Subcutaneous preadipocyte (primary cell): ENCODE measurements around the gene CIAPIN1. TPM values are rescaled to one million over a fixed set of nuclear protein-coding genes. Genes with fewer than 3 reads are reported as not detected.

Experiments
- total RNA-seq: library from RNA; depleted of rRNA; stranded (reverse); fragments of >200 nt; gene quantifications from 2 replicates; pipeline ENCODE4 v1.2.3, GENCODE V29; 2012

CIAPIN1 gene
- total RNA-seq: 41.5 and 47.5 TPM in 2 replicates

DNA sequence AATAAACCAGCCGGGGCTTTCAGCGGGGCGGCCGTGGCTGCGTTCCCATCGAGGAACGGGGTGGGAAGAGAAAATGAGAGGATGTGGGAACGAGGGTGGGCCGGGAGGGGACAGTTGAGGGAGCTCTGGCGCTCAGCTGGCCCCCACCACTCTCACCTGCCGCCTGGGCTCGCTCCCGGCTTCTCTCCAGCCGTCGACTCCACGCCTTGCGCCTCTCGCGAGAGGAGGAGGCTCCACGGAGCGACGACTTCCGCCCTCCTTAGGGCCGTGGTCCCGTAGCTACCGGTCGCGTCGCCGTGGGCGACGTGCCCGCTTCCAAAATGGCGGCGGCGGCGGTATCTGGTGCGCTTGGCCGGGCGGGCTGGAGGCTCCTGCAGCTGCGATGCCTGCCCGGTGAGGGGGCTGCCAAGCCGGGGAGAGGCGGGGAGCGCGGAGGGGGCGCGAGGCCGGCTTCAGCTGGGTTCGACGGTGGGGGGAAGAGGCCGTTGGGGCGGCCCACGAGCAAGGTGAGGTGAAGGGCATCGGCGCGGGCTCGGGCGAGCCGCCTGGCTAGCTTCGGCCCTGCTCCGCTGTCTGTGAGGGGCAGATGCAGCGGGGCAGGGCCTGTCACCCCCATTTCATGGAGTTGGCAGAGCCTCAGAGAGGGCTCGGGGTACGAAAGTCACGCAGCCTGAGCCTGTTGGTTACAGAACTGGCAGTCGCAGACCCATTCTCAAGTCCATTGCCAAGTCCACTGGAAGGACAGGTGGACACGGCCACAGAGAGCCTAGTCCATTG is at the start of gene CIAPIN1, which contains the start of gene COQ9:
CIAPIN1 (minus strand) TSS at position 200 of the 777 bp plus-strand sequence. CDS start 6,457 bp downstream, outside the sequence.
COQ9 (plus strand) TSS at position 294 of the 777 bp plus-strand sequence; CDS start at position 321, 27 bp downstream.

DNA sequence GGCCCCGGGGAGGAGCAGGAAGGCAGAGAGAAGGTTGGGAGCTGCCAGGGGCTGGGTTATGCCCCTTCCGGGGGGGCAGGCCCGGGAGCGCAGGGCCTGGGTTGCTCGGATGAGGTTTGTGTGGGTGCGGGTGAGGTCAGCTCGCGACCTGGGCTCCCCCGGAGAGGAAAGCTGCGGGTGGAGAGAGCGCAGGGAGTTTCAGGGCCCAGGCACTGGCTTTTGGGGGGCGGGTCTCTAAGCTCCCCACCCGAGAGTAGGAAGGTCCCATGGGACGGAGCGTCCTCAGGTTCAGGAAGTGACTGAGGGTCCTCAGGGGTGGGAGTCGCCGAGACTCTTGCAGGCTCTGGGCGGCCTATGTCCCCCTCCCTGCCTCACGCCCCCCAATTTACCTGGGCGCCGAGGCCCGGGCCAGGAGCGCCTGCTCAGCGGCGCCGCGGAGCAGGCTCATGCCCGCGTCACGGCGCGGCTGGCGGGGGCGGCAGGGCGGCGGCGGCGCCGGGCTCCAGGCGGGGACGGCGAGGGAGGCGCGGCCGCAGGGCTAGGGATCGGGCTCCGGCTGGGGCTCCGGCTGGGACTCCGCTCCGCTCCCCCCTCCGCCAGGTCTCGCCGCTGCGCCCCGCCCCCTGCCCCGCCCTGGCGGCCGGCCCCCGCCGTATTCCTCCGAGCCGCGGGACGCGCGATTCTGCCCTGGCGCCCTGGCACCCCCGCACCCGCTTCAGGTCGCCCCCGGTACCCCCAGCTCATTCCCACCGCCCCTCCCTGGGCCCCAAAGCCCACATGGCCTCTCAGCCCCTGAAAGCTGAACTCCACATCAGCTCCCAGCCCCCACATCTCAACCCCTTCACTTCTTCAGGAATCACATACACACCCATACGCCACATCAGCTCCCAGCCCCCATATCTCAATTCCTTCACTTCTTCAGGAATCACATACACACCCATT is 39.0 kb upstream of the CIAPIN1 start, which contains the start of gene DOK4:
DOK4 (minus strand) TSS at position 578 of the 942 bp plus-strand sequence. CDS start 6,986 bp downstream, outside the sequence.

DNA sequence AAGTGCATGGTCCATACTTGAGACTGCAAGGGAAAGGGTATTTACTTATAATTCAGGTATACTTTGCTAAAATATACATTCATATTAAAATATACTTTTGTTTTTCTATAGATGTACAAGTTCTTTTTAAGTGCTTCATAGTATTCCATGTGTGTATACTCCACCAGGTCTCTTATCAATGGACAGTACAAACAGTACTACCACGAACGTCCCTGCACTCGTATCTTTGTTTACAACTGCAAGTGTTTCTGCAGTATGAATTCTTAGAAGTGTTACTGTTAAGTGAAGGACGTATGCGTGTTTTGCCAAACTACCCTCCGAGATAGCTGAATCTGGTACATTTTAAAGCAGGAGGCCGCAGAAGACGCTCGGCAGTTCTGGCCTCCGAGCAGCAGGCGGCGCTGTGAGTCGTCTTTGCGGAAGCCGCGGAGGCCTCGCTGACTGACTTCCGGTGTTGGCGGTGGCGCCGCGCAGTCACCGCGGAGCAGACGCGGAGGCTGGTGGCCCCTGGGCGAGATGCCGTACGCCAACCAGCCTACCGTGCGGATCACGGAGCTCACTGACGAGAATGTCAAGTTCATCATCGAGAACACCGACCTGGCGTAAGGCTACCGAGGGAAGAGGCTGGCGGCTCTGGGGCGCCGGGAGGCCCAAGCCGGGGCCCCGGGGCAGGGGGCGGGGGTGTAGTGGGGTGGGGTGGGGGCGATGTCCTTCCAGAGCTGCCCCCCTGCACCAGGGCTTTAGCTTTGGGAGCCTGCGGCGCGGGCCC is 15.2 kb upstream of the CIAPIN1 start, which contains the start of gene POLR2C:
POLR2C (plus strand) TSS at position 471 of the 769 bp plus-strand sequence; CDS start at position 517, 46 bp downstream.

DNA sequence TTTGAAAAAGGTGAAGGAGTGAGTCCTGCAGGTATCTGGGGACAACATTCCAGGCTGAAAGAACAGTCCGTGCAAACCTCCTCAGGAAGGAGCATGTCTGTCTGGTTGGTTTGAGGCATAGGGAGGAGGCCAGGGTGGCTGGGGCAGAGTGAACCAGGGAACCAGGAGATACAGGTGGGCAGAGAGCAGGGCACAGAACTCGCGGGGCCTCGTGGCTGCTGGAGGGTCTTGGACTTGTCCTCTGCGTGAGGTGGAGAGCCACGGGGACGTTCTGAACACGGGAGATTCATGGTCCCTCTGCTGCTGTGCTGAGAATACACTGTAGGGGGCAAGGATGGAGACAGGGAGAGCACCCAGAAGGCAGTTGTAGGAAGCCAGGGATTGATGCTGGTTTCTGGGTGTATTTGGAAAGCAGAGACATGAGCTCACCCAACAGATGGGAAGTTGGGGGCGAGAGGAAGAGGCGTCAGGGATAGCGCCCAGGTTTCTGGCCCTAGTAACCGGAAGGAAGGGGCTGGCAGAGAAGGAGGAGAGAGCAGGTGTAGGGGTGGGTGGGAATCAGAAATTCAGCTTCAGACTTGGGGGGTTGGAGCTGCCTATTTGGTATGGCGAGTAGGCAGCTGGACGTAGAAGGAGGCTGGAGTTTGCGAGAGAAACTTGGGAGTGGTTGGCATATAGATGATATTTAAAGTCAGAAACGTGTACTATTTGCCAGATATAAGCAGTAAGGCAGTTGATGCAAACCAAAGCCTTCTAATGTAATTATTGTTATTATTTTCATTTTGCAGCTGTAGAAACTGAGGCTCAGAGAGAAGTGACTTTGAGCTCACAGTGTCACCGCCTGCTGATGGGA is 43.0 kb downstream of the CIAPIN1 start, which contains the start of gene CCL17:
CCL17 (plus strand) TSS at position 803 of the 853 bp plus-strand sequence. CDS start 9,166 bp downstream, outside the sequence.

Other genes with a start within 250 kb of the CIAPIN1 start
- 62.8 and 76.8 TPM in 2 replicates for gene ARL2BP, start 202.1 kb downstream of the CIAPIN1 start, total RNA-seq
- under 0.01 TPM in 1 of 2 replicates, not detected in the other for gene PLLP, start 162.7 kb downstream of the CIAPIN1 start, total RNA-seq
- not detected in 2 replicates for gene CCL22, start 88.6 kb downstream of the CIAPIN1 start, total RNA-seq
- gene CX3CL1, start 74.9 kb downstream of the CIAPIN1 start, total RNA-seq: not detected in 2 replicates
- gene CCL17, start 42.6 kb downstream of the CIAPIN1 start, total RNA-seq: not detected in 2 replicates
- gene COQ9, start 94 bp upstream of the CIAPIN1 start, total RNA-seq: 44.1 and 49.3 TPM in 2 replicates
- gene POLR2C, start 15.3 kb upstream of the CIAPIN1 start, total RNA-seq: 83.4 and 98.1 TPM in 2 replicates
- 15.8 and 21.5 TPM in 2 replicates for gene DOK4, start 39.1 kb upstream of the CIAPIN1 start, total RNA-seq
- gene CCDC102A, start 89.2 kb upstream of the CIAPIN1 start, total RNA-seq: 6.1 and 8.1 TPM in 2 replicates
- gene ADGRG5, start 95.3 kb upstream of the CIAPIN1 start, total RNA-seq: not detected in 2 replicates
- gene ADGRG1, start 181.2 kb upstream of the CIAPIN1 start, total RNA-seq: 2.9 and 6.8 TPM in 2 replicates
- not detected in 2 replicates for gene ADGRG3, start 220.9 kb upstream of the CIAPIN1 start, total RNA-seq
- gene DRC7, start 247.4 kb upstream of the CIAPIN1 start, total RNA-seq: 0.37 TPM in 1 of 2 replicates, not detected in the other